SJSA1 (cell line): ENCODE measurements around the gene POLR1B. TPM values are rescaled to one million over a fixed set of nuclear protein-coding genes. Genes with fewer than 3 reads are reported as not detected.
"Not testable (repeated sequence)": the region's sequence is repeated elsewhere in the genome, so short reads cannot be mapped to it uniquely, and the experiment has no call there.

Experiments used
- DNase-seq, 2 experiments: peaks; one replicate each; pipeline ENCODE4 v3.0.0-alpha.2; 2015 to 2020; ENCODE audit warnings: low spot score in 2 of 2, low read depth in 1 of 2
- H3K27ac ChIP-seq: fragments of 250-450 bp; sonication (Bioruptor Pico); 2 replicates; pipeline ENCODE4 v1.5.1; 2020; ENCODE audit warnings: mild to moderate bottlenecking, moderate library complexity
- H3K27me3 ChIP-seq: fragments of 250-450 bp; sonication (Bioruptor Pico); replicated peaks from 2 replicates; pipeline ENCODE4 v1.5.1; 2020; ENCODE audit warnings: mild to moderate bottlenecking, moderate library complexity
- H3K36me3 ChIP-seq: fragments of 250-450 bp; sonication (Bioruptor Pico); 2 replicates; pipeline ENCODE4 v1.5.1; 2020; ENCODE audit warnings: mild to moderate bottlenecking
- H3K4me1 ChIP-seq: fragments of 250-450 bp; sonication (Bioruptor Pico); replicated peaks from 2 replicates; pipeline ENCODE4 v1.6.1; 2021; ENCODE audit warnings: mild to moderate bottlenecking
- H3K4me3 ChIP-seq: fragments of 250-450 bp; sonication (Bioruptor Pico); 2 replicates; pipeline ENCODE4 v1.5.1; 2020; ENCODE audit warnings: mild to moderate bottlenecking
- H3K9me3 ChIP-seq: fragments of 250-450 bp; sonication (Bioruptor Pico); replicated peaks from 2 replicates; pipeline ENCODE4 v1.5.1; 2020; ENCODE audit warnings: mild to moderate bottlenecking
- total RNA-seq: library from RNA; depleted of rRNA; stranded (reverse); fragments of >200 nt; shearing (Covaris generic); gene quantifications from 2 replicates; pipeline ENCODE4 v1.2.3, GENCODE V29; 2014

Gene POLR1B
- total RNA-seq, 1 experiment from 2014 or later, result 15.1 TPM

GRCh38 chr2:112528541-112528940, 13.7 kb upstream of the POLR1B start:
- Histone ChIP-seq H3K9me3 (no peaks in the 10 kb centered on the region), H3K36me3 (peaks cover 30% of the 10 kb centered on the region), H3K27ac (no peak overlapping the region), H3K27me3 (no peaks in the 10 kb centered on the region), H3K4me1 (no peaks in the 10 kb centered on the region), H3K4me3 (no peak overlapping the region)
- no peak for DNase-seq

DNA sequence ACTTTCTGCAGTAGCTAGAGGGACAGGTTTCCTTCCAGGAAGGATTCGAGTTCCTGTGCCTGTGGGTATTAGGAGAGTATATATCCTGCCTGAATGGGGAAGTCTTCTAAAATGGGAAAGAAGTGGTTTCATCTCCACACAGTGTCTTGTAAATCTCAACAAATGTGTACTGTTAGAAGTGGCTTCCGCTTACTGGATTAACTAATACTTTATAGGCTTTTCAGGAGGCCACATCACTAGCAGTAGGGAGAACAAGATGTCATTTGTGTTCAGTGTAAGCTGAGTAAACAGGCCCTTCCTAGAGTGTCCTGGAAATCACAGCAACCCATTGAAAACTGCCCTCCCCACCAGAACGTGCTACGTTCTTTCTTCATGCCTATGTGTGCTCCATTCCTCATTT, 12.5 kb upstream of the POLR1B start:
- Histone ChIP-seq H3K4me3 (no peak overlapping the region), H3K4me1 (no peaks in the 10 kb centered on the region), H3K27ac (no peak overlapping the region), H3K9me3 (no peaks in the 10 kb centered on the region), H3K36me3 (peaks cover 27% of the 10 kb centered on the region), H3K27me3 (no peaks in the 10 kb centered on the region)
- no peak for DNase-seq

DNA sequence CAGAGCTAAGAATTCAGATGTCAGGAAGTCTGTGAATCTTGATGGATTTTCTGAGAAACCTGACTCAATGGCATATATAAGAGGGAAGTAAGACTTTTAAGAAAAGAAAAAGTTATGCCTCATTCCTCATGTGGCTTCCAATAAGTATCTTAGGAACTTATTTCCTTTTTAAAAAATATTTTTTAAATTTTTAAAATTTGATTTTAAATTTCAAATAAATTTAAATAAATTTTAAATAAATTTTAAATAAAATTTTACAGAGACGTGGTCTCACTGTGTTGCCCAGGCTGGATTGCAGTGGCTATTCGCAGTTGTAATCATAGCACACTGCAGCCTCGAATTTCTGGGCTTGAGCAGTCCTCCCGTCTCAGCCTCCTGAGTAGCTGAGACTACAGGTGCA, 11.5 kb upstream of the POLR1B start:
- H3K4me1 ChIP-seq, result no peaks in the 10 kb centered on the region
- no peaks in the 10 kb centered on the region for H3K9me3 ChIP-seq
- H3K36me3 ChIP-seq, result peaks cover 27% of the 10 kb centered on the region

DNA sequence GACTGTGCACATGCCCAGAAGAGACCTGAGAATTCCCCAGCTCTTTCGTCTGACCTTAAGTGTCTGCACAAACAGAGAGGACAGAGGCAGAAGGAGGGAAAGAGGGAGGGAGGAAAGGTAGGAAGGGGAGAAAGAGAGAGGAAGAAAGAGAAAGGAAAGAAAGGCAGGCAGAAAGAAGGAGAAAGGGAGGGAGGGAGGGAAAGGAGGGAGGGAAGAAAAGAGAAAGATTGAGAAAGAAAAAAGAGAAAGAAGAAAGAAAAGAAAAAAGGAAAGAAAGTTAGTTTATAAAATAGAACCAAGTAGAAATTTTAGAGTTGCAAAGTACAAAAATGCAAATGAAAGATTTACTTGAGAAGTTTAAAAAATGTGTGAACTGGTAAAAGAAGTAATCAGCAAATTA, 7.4 kb upstream of the POLR1B start:
- no peak overlapping the region for H3K4me3 ChIP-seq
- H3K4me1 ChIP-seq, result no peaks in the 10 kb centered on the region
- no peaks in the 10 kb centered on the region for H3K27me3 ChIP-seq
- DNase-seq, result no peak
- no peak overlapping the region for H3K27ac ChIP-seq
- H3K9me3 ChIP-seq, result no peaks in the 10 kb centered on the region
- H3K36me3 ChIP-seq, result peaks cover 12% of the 10 kb centered on the region

More for the DNA sequence above, 11.5 kb upstream of the POLR1B start:
- Histone ChIP-seq H3K27ac (no peak overlapping the region), H3K4me3 (no peak overlapping the region), H3K27me3 (no peaks in the 10 kb centered on the region)
- DNase-seq, result no peak

DNA sequence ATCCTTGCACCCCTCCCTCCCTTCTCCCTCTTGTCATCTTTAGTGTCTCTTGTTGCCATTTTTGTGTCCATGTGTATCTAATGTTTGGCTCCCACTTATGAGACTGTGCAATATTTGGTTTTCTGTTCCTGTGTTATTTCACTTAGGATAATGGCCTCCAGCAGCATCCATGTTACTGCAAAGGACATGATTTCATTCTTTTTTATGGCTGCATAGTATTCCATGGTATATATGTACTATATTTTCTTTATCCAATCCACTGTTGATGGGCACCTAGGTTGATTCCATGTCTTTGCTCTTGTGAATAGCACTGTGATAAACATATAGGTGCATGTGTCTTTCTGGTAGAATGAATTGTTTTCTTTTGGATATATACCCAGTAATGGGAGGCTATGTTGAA, 5.6 kb upstream of the POLR1B start:
- H3K27me3 ChIP-seq, H3K27ac ChIP-seq, H3K36me3 ChIP-seq, H3K4me3 ChIP-seq, H3K9me3 ChIP-seq, DNase-seq, H3K4me1 ChIP-seq: not testable (repeated sequence)

DNA sequence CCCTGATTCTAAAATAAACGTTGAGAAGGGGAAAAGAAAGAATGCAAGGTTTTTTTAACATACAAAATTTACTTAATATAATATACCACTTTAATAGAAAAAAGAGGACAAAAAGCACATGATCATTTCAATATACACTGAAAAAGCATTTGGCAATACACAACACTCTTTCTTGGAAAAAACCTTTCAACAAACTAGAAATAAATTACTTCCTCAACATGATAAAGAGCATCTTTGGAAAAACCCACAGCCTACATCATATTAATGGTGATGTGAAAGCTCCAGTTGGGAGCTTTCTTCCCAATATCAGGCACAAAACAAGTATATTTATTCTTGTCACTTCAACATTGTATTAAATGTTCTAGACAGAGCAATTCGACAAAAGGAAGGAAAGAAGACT, 3.0 kb upstream of the POLR1B start:
- DNase-seq, result no peak
- H3K9me3 ChIP-seq, result no peaks in the 10 kb centered on the region
- no peak overlapping the region for H3K4me3 ChIP-seq
- peaks cover 5% of the 10 kb centered on the region; the same call in 1 of the 2 replicates for H3K36me3 ChIP-seq
- no peaks in the 10 kb centered on the region for H3K27me3 ChIP-seq
- H3K27ac ChIP-seq, result no peak overlapping the region
- H3K4me1 ChIP-seq, result peaks cover 8% of the 10 kb centered on the region

DNA sequence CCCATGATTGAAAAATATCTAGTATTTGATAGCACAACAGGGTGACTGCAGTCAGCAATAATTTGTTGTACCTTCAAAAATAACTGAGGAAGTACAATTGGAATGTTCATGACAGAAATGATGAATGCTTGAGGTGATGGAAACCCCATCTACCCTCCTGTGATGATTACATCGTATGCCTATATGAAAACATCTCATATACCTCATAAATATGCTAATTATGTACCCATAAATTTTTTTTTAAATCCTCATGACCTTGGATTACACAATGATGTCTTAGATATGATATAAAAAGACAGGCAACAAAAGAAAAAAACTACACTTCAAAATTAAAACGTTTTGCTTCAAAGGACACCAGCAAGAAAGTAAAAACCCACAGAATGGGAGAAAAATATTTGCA, 1.4 kb upstream of the POLR1B start:
- Histone ChIP-seq H3K36me3 (peaks cover 5% of the 10 kb centered on the region; the same call in 1 of the 2 replicates), H3K27ac (no peak overlapping the region), H3K9me3 (no peaks in the 10 kb centered on the region), H3K4me3 (no peak overlapping the region), H3K27me3 (no peaks in the 10 kb centered on the region), H3K4me1 (peaks cover 8% of the 10 kb centered on the region)
- DNase-seq, result no peak

DNA sequence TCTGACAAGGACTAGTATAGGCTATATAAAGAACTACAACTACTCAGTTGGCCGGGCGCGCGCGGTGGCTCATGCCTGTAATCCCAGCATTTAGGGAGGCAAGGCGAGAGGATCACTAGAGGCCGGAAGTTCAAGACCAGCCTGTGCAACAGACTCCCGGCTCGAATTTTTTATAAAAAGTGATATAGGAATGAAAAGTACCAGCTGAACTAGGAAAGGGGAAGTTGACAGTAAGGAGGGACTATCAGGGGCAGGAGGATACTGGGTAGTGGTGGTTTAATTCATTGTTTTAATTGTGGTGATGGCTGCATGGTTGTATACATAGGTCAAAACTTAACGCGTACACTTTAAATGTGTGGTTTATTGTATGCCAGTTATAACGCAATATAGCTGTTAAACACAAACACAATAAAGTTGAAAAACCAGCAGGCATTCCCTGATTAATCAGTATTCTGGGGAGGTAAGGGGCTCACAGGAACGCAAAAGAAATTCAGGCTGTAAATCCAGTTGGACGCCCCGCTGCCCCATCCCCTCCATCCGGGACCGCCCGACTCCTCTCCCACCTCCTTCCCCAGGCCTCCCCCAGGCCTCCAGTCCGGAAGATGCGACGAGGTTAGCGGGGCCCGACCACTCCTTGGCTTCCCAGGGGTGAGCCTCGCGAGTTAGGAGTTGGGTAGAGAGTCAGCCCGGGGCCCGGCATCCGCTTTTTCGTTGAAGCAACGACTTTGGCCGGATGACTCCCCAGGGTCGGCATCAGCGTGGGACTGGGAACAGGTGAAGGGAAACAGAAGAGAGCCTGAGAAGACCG, 746 bp upstream of the POLR1B start:
- Histone ChIP-seq H3K36me3 (peaks cover 5% of the 10 kb centered on the region; the same call in 1 of the 2 replicates), H3K4me1 (peaks cover 8% of the 10 kb centered on the region), H3K4me3 (peak overlapping the region; percentile 71), H3K9me3 (no peaks in the 10 kb centered on the region), H3K27ac (peak overlapping the region; percentile 67), H3K27me3 (no peaks in the 10 kb centered on the region)
- DNase-seq, result peak in 1 of 2 experiments; percentile 71

DNA sequence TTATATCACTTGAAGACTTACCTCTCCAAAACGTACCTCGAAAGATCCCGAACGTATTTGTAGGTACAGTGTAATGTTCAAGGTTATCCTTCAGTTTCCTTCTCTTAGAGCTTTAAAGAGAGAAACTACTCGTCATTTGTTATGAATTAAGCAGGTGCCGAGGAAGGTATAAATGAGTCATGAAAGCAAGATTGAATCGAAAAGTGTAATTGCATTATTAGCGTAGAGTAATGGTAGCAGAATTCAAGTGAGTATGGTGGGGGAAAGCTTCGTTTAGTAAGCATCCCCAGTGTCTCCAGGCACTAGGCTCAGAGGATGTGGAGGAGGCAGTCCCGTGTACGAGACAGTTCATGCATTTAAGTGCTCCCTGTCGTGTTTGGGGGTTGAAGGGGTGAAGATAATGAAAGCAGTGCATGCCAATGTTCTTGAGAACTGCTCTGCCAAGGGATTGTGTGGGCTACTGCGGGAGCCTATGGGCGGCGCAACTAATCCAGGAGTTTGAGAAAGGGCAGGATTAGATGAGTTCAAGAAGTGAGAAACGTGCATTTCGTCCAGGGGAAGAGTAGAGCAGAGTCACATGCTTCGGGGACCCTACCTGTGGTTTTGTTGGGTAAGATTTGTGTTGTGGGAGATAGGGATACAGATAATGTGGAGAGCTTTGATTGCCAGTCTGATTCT, 858 bp downstream of the POLR1B start:
- Histone ChIP-seq H3K4me1 (peaks cover 8% of the 10 kb centered on the region), H3K27me3 (no peaks in the 10 kb centered on the region), H3K9me3 (no peaks in the 10 kb centered on the region), H3K36me3 (peaks cover 19% of the 10 kb centered on the region), H3K27ac (no peak overlapping the region), H3K4me3 (peak overlapping the region; percentile 71)
- DNase-seq, result peak in 1 of 2 experiments; percentile 14

- Histone ChIP-seq H3K27me3 (no peaks in the 10 kb centered on the region), H3K9me3 (no peaks in the 10 kb centered on the region), H3K36me3 (peaks cover 43% of the 10 kb centered on the region), H3K4me1 (peaks cover 3% of the 10 kb centered on the region; the same call in 1 of the 2 replicates), H3K27ac (no peak overlapping the region), H3K4me3 (no peak overlapping the region)
- DNase-seq, result no peak
Measured at GRCh38 chr2:112547333-112547732, 5.1 kb downstream of the POLR1B start.

DNA sequence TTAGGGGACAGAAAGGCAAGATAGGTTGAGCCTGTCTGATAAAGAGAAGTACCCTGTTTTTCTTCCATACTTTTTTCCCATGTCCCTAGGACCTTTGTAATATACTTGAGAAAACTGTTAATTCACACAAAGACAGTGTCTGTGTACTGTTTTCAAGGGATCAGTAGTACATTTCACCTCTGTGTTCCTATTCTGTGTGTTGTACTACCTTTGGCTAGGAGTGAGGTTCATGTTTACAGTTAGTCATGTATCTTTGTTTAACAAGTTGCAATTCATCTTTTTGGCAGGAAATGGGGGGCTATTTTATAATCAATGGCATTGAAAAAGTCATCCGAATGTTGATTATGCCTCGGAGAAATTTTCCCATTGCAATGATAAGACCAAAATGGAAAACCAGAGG, 6.7 kb downstream of the POLR1B start:
- Histone ChIP-seq H3K4me1 (no peaks in the 10 kb centered on the region), H3K27me3 (no peaks in the 10 kb centered on the region), H3K36me3 (peaks cover 59% of the 10 kb centered on the region), H3K4me3 (no peak overlapping the region), H3K9me3 (no peaks in the 10 kb centered on the region), H3K27ac (no peak overlapping the region)
- DNase-seq, result no peak

GRCh38 chr2:112566104-112566503, 23.8 kb downstream of the POLR1B start:
- Histone ChIP-seq H3K4me3 (no peak overlapping the region), H3K9me3 (no peaks in the 10 kb centered on the region), H3K27me3 (no peaks in the 10 kb centered on the region), H3K36me3 (peaks cover 57% of the 10 kb centered on the region), H3K4me1 (no peaks in the 10 kb centered on the region), H3K27ac (no peak overlapping the region)
- no peak for DNase-seq

- not testable (repeated sequence) for DNase-seq, H3K9me3 ChIP-seq, H3K27me3 ChIP-seq, H3K4me3 ChIP-seq, H3K4me1 ChIP-seq, H3K27ac ChIP-seq
- peaks cover 57% of the 10 kb centered on the region for H3K36me3 ChIP-seq
Measured at GRCh38 chr2:112566508-112566907, 24.2 kb downstream of the POLR1B start.

GRCh38 chr2:112572005-112572404, 29.7 kb downstream of the POLR1B start:
- H3K27ac ChIP-seq, result no peak overlapping the region
- peaks cover 79% of the 10 kb centered on the region for H3K36me3 ChIP-seq
- no peaks in the 10 kb centered on the region for H3K27me3 ChIP-seq
- H3K4me1 ChIP-seq, result no peaks in the 10 kb centered on the region
- no peak overlapping the region for H3K4me3 ChIP-seq
- no peak for DNase-seq
- H3K9me3 ChIP-seq, result no peaks in the 10 kb centered on the region
